Heart left ventricle (tissue), 16 donors: ENCODE measurements around the gene SHKBP1. TPM values are rescaled to one million over a fixed set of nuclear protein-coding genes. Genes with fewer than 3 reads are reported as not detected.
A peak's percentile ranks its signal among the peaks of the same experiment; 100 is the strongest.
"Not testable (repeated sequence)": the region's sequence is repeated elsewhere in the genome, so short reads cannot be mapped to it uniquely, and the experiment has no call there.

ENCODE experiments used
- ATAC-seq, 4 donors: fragments of 200-7000 bp; cut with Tn5 transposase; one replicate each; pipeline ENCODE4 v1.9.1; 2020 to 2022; ENCODE audit warnings: moderate library complexity in 4 of 4, mild to moderate bottlenecking in 3 of 4, moderate number of reproducible peaks in 1 of 4
- DNase-seq, 5 donors: peaks; one replicate each; pipeline ENCODE4 v3.0.0-alpha.2; 2020
- H3K27ac ChIP-seq, 12 donors: fragments of 200-600 bp; sonication (generic) in 4 of 12; one replicate each; pipeline versions ENCODE4 v1.5.0 to v1.8.0; 2016 to 2022; ENCODE audit warnings: mild to moderate bottlenecking in 2 of 12
- H3K27me3 ChIP-seq, 9 donors: fragments of 200-600 bp; sonication (generic) in 2 of 9; one replicate each; pipeline versions ENCODE4 v1.5.1 to v1.8.0; 2016 to 2022; ENCODE audit warnings: mild to moderate bottlenecking in 3 of 9
- H3K36me3 ChIP-seq, 9 donors: fragments of 200-600 bp; sonication (generic) in 2 of 9; one replicate each; pipeline versions ENCODE4 v1.5.0 to v1.8.0; 2018 to 2022; ENCODE audit warnings: mild to moderate bottlenecking in 2 of 9
- H3K4me1 ChIP-seq, 12 donors: fragments of 200-600 bp; sonication (generic) in 4 of 12; one replicate each; pipeline versions ENCODE4 v1.5.0 to v1.8.0; 2016 to 2022; ENCODE audit warnings: mild to moderate bottlenecking in 3 of 12
- H3K4me3 ChIP-seq, 12 donors: fragments of 200-600 bp; sonication (generic) in 4 of 12; one replicate each; pipeline versions ENCODE4 v1.5.0 to v1.8.0; 2017 to 2022; ENCODE audit warnings: mild to moderate bottlenecking in 9 of 12, moderate library complexity in 4 of 12
- H3K9me3 ChIP-seq, 12 donors: fragments of 200-600 bp; sonication (generic) in 4 of 12; one replicate each; pipeline versions ENCODE4 v1.5.0 to v1.8.0; 2016 to 2022; ENCODE audit warnings: mild to moderate bottlenecking in 1 of 12
- CTCF ChIP-seq, 12 donors: fragments of 200-600 bp; sonication (generic) in 4 of 12; IDR thresholded peaks; one replicate each; pipeline versions ENCODE4 v1.5.0 to v1.8.0; 2018 to 2022; ENCODE audit warnings: antibody characterized with exemption in 12 of 12, mild to moderate bottlenecking in 5 of 12
- POLR2A ChIP-seq, 2 donors: fragments of 450-650 bp; IDR thresholded peaks; one replicate each; pipeline ENCODE4 v1.6.1; 2017; ENCODE audit warnings: antibody characterized with exemption in 2 of 2, mild to moderate bottlenecking in 2 of 2, moderate library complexity in 2 of 2
- WGBS, 4 donors: extraction: QIAGEN DNeasy Blood & Tissue Kit in 2 of 4; methylation state at CpG; one replicate each; pipeline versions ENCODE4 v1.1.5 to v1.1.7; 2013 to 2018; 5-methylcytosine and 5-hydroxymethylcytosine counted together
- intact Hi-C, 10 donors: fragments of 100-400 bp; cut with DNase I; formaldehyde crosslinking; loops; one replicate each; pipeline versions ENCODE4 v1.11.1 to v1.14.2; 2022
- polyA plus RNA-seq, 2 donors: library from polyadenylated mRNA; stranded (reverse); fragments of 200-250 nt; gene quantifications; one replicate each; pipeline ENCODE4 v1.2.3, GENCODE V29; 2013
- total RNA-seq, 9 donors: library from RNA; depleted of rRNA in 2 of 9; stranded (reverse); fragments of >200 nt in 2 of 9; fragmentation: NEBNext Ultra II Directional in 3 of 9; extraction: Animal tissue kit (Norgen Biotek cat#: 25700) in 3 of 9; gene quantifications; one replicate each; pipeline versions ENCODE4 v1.1.0 to v1.2.4, GENCODE V29; 2016 to 2023
- donor health status: ischemic (EF 13 %, LVEDD 7.1; RV severe dilation, severe dysfunction).
- donor health status: healthy with polysubstance abuse.
- donor health status: DM: no; HTN: yes; CAD: no.
- donor health status: DM: no; HTN: no; CAD: no.
- donor health status: ischemic (EF 25% LVEDD 6.9; RV normal size, moderate dysfunction).
- donor health status: ischemic (EF 25% LVEDD 5.7; RV mildly dilated, moderate dysfunction).
- donor health status: healthy.
- donor health status: DM: yes; HTN: yes; CAD: no.
- donor health status: ischemic (EF 35%, LVEDD 5.7; RV mildly dilated, moderate dysfunction).
- donor health status: nonischemic (EF 11% LVEDD 7.7; RV severe dilation, severe dysfunction).
- donor health status: DM: yes; HTN: yes; CAD: no.
- donor health status: PGD.
- donor health status: ischemic (EF 29% LVEDD 5.4; RV normal size, mild dysfunction).
- donor health status: nonischemic (EF 23%, LVEDD 6.1; RV moderate dilation, normal function).

SHKBP1 gene
- total and polyA plus RNA-seq, 11 donors = 16.4 to 52.8 (median 22.7) TPM

GRCh38 chr19:40589591-40590429 is 13.1 kb downstream of the SHKBP1 start:
- no peaks in the 10 kb centered on the region for H3K9me3 ChIP-seq
- WGBS, 4 donors = 93 to 94% (median 93%) methylated on average over 18 to 26 of the region's 26 CpGs
- peaks cover 0 to 11% (median 0%) of the 10 kb centered on the region in 12 donors for H3K4me1 ChIP-seq
- no peaks in the 10 kb centered on the region for H3K27me3 ChIP-seq
- intact Hi-C loops = loop anchor here in 4 of 10 donors (10.0 kb wide), 2 partner anchors 125 to 285 kb away; partner anchors contain the start of genes BLVRB (in 2 of the 4) and SPTBN4 (in 2 of the 4)
- ATAC-seq (no peak), DNase-seq (no peak)
- no peak overlapping the region for H3K27ac ChIP-seq
- TF ChIP-seq CTCF (IDR thresholded peaks at IDR 0.05) = no peak
- TF ChIP-seq POLR2A (IDR thresholded peaks at IDR 0.05) = no peak
- no peak overlapping the region for H3K4me3 ChIP-seq
- H3K36me3 ChIP-seq = peaks cover 0 to 51% (median 15%) of the 10 kb centered on the region in 9 donors

DNA sequence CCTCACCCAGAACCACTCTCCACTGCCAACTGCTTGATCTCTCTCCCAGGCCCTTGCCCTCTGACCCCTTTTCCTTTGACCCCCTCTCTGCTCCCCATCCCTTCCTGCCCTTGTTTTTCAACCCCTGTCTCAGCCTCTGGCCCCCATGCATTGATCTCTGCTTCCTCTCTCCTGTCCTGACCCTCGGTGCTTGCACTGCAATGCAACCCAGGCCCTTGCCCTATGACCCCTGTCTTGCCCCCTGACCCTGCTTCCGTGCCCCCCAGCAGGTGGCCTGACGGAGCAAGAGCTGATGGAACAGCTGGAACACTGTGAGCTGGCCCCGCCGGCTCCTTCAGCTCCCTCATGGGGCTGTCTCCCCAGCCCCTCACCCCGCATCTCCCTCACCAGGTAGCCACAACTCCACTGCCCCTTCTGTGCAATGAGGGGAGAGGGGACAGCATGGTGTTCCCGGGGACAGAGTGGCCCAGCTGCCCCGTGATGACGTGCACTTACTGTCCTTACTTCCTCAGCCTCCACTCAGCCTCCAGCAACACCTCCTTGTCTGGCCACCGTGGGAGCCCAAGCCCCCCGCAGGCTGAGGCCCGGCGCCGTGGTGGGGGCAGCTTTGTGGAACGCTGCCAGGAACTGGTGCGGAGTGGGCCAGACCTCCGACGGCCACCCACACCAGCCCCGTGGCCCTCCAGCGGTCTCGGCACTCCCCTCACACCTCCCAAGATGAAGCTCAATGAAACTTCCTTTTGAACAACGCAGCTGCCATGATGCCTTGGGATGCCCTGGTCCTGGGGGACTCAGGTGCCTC is 14.0 kb downstream of the SHKBP1 start:
- intact Hi-C loops = loop anchor here in 4 of 10 donors (10.0 kb wide), 2 partner anchors 126 to 286 kb away; partner anchors contain the start of genes BLVRB (in 2 of the 4) and SPTBN4 (in 2 of the 4)
- Histone ChIP-seq H3K36me3 (peaks cover 0 to 45% (median 12%) of the 10 kb centered on the region in 9 donors), H3K4me3 (no peak overlapping the region), H3K27me3 (peaks cover 0 to 6% (median 0%) of the 10 kb centered on the region in 9 donors), H3K9me3 (no peaks in the 10 kb centered on the region), H3K27ac (no peak overlapping the region), H3K4me1 (peaks cover 0 to 2% (median 0%) of the 10 kb centered on the region in 12 donors)
- DNase-seq = no peak
- WGBS, 4 donors = 79 to 86% (median 83%) methylated on average over 18 to 22 of the region's 22 CpGs
- TF ChIP-seq CTCF (IDR thresholded peaks at IDR 0.05) (no peak), POLR2A (IDR thresholded peaks at IDR 0.05) (no peak)
- no peak for ATAC-seq

GRCh38 chr19:40591724-40592123 is 15.1 kb downstream of the SHKBP1 start:
- H3K4me3 ChIP-seq, DNase-seq, H3K4me1 ChIP-seq, H3K27ac ChIP-seq, ATAC-seq, H3K9me3 ChIP-seq: not testable (repeated sequence)
- Histone ChIP-seq H3K36me3 (peaks cover 0 to 36% (median 12%) of the 10 kb centered on the region in 9 donors), H3K27me3 (peaks cover 0 to 13% (median 4%) of the 10 kb centered on the region in 9 donors)
- WGBS, 4 donors = 83 to 98% (median 96%) methylated on average over 4 of the region's 4 CpGs
- intact Hi-C loops = loop anchor here in 4 of 10 donors (10.0 kb wide), 2 partner anchors 127 to 287 kb away; partner anchors contain the start of genes BLVRB (in 2 of the 4) and SPTBN4 (in 2 of the 4)

DNA sequence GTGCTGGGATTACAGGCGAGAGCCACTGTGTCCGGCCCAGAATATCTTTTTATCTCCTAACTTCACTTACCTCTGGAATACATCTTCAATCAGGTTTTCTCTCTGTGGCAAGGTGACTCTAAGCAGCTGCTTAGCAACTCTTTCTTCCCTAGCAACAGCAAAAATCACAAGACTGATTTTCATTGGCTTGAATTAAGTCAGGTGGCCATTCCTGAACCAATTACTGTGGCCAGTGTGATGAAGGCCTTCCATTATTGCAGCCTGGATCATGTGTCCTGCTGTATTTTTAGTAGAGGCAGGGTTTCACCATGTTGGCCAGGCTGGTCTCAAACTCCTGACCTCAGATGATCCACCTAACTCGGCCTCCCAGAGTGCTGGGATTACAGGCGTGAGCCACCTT is 15.5 kb downstream of the SHKBP1 start:
- Histone ChIP-seq H3K27ac (no peak overlapping the region), H3K36me3 (peaks cover 0 to 31% (median 10%) of the 10 kb centered on the region in 9 donors), H3K4me3 (no peak overlapping the region), H3K27me3 (peaks cover 0 to 17% (median 9%) of the 10 kb centered on the region in 9 donors), H3K9me3 (no peaks in the 10 kb centered on the region), H3K4me1 (peaks cover 0 to 7% (median 6%) of the 10 kb centered on the region in 12 donors)
- DNase-seq = no peak
- TF ChIP-seq POLR2A (IDR thresholded peaks at IDR 0.05) (no peak), CTCF (IDR thresholded peaks at IDR 0.05) (no peak)
- ATAC-seq = peak in 3 of 4 donors; percentile 28 to 43 (median 39)
- WGBS, 4 donors = 77 to 85% (median 81%) methylated on average over 4 of the region's 4 CpGs
- intact Hi-C loops = loop anchor here in 4 of 10 donors (10.0 kb wide), 2 partner anchors 127 to 287 kb away; partner anchors contain the start of genes BLVRB (in 2 of the 4) and SPTBN4 (in 2 of the 4)
